ENCODE measurements around the gene TMEM222. TPM values are rescaled to one million over a fixed set of nuclear protein-coding genes. Genes with fewer than 3 reads are reported as not detected.

The TMEM222 gene
- total RNA-seq, 1 donor from 2014 or later = 7.4 TPM

DNA sequence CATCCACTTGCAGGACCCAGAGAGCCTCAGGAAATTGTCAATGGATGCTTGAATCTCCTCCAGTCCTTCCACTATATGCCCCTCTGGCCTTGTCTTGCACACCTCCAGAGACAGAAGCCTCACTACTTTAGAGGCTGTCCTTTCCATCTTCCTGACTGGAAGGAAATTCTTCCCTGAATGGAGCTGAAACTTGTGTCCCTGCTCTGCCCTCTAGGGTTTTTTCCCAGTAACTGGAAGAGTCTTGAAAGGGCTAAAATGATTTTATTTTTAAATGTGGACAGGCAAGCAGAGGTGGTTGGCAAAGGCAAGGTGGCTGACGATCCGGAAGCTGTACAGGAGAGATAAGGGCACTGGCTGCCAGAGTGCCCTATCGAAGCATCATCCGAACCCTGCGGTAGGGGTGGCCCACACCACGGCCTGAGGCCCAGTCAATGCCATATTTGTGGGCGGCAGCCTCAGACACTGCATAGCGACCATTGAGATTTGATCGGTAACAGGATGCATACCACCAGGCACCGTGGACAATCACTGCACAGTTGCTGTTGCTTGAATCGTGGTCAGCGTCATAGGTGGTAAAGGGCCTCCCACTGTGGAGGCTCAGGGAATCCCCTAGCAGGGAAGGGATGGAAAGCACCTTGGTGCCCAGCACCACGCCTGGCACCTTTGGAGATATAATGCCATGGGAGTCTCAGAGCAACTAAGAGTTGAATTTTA lies 47.1 kb downstream of the TMEM222 start:
- TF ChIP-seq EZH2 (IDR thresholded peaks at IDR 0.05) (no peak), EZH2phosphoT487 (IDR thresholded peaks at IDR 0.05) (no peak)
- TF ChIP-seq, protein P1, sequence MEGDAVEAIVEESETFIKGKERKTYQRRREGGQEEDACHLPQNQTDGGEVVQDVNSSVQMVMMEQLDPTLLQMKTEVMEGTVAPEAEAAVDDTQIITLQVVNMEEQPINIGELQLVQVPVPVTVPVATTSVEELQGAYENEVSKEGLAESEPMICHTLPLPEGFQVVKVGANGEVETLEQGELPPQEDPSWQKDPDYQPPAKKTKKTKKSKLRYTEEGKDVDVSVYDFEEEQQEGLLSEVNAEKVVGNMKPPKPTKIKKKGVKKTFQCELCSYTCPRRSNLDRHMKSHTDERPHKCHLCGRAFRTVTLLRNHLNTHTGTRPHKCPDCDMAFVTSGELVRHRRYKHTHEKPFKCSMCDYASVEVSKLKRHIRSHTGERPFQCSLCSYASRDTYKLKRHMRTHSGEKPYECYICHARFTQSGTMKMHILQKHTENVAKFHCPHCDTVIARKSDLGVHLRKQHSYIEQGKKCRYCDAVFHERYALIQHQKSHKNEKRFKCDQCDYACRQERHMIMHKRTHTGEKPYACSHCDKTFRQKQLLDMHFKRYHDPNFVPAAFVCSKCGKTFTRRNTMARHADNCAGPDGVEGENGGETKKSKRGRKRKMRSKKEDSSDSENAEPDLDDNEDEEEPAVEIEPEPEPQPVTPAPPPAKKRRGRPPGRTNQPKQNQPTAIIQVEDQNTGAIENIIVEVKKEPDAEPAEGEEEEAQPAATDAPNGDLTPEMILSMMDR (IDR thresholded peaks at IDR 0.05) = peak; percentile 33
- peak overlapping the region; percentile 31 for H3K4me3 Mint-ChIP-seq

DNA sequence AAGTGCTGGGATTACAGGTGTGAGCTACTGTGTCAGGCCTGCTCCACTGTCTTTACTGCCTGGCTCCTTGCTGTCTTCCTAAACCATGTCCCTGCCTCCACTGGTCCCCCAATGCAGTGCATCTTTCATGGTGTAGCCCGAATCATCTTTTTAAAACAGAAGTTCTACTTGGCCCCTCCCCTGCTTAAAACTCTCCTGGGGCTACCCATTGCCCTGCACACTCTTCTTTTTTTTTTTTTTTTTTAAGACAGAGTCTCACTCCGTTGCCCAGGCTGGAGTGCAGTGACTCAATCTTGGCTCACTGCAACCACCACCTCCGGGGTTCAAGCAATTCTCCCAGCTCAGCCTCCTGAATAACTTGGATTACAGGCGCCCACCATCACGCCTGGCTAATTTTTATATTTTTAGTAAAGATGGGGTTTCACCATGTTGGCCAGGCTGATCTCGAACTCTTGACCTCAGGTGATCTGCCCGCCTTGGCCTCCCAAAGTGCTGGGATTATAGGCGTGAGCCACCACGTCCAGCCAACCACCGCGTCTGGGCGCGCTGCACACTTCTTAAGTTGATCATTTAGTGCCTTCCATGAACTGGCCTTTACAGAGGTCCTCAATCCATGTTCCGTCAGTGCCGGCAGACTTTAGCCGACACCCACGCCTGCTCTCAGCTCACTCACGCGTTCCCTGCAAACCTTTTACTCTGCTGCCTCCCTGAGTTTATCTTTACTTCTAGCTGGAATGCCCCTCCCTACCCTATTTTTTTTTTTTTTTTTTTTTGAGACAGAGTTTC lies 50.3 kb downstream of the TMEM222 start:
- Histone ChIP-seq H3K27me3 (no peaks in the 10 kb centered on the region), H3K4me3 (no peak overlapping the region), H2AFZ (replicated peaks) (no peak overlapping the region), H3F3A (ENCODE audit: low read depth) (peaks cover 10% of the 10 kb centered on the region), H3K27ac (no peak overlapping the region), H3K79me2 (ENCODE audit: low read depth) (no peaks in the 10 kb centered on the region), H3K4me2 (no peak overlapping the region), H4K20me1 (ENCODE audit: low read depth) (no peaks in the 10 kb centered on the region), H3K9me3 (ENCODE audit: low read depth) (no peaks in the 10 kb centered on the region), H3K36me3 (no peaks in the 10 kb centered on the region), H3K9ac (no peak overlapping the region), H3K4me1 (peaks cover 5% of the 10 kb centered on the region)
- TF ChIP-seq EZH2phosphoT487 (IDR thresholded peaks at IDR 0.05) = no peak
- TF ChIP-seq EZH2 (IDR thresholded peaks at IDR 0.05) = no peak
- TF ChIP-seq, protein P1 (IDR thresholded peaks at IDR 0.05) = no peak
- no peak for DNase-seq (ENCODE audit: low spot score)
- Mint-ChIP-seq H3K4me3 (no peak overlapping the region), H3K27me3 (ENCODE audit: insufficient read depth, low read depth) (peaks cover 11% of the 10 kb centered on the region), H3K4me1 (peaks cover 15% of the 10 kb centered on the region), H3K9me3 (no peaks in the 10 kb centered on the region), H3K36me3 (no peaks in the 10 kb centered on the region), H3K27ac (peak overlapping the region; percentile 86)

More for the DNA sequence above, 47.1 kb downstream of the TMEM222 start:
- Histone ChIP-seq H3F3A (ENCODE audit: low read depth) (peaks cover 39% of the 10 kb centered on the region), H3K9ac (no peak overlapping the region), H3K4me3 (no peak overlapping the region), H3K27me3 (no peaks in the 10 kb centered on the region), H2AFZ (replicated peaks) (no peak overlapping the region), H3K79me2 (ENCODE audit: low read depth) (no peaks in the 10 kb centered on the region), H3K27ac (no peak overlapping the region), H4K20me1 (ENCODE audit: low read depth) (peaks cover 13% of the 10 kb centered on the region), H3K4me1 (peaks cover 22% of the 10 kb centered on the region), H3K36me3 (no peaks in the 10 kb centered on the region), H3K9me3 (ENCODE audit: low read depth) (no peaks in the 10 kb centered on the region), H3K4me2 (no peak overlapping the region)
- H3K9me3 Mint-ChIP-seq = no peaks in the 10 kb centered on the region
- no peak for DNase-seq (ENCODE audit: low spot score)
- H3K27ac Mint-ChIP-seq = peak overlapping the region; percentile 76
- H3K27me3 Mint-ChIP-seq (ENCODE audit: insufficient read depth, low read depth) = peaks cover 14% of the 10 kb centered on the region
- no peaks in the 10 kb centered on the region for H3K36me3 Mint-ChIP-seq
- peaks cover 36% of the 10 kb centered on the region for H3K4me1 Mint-ChIP-seq

DNA sequence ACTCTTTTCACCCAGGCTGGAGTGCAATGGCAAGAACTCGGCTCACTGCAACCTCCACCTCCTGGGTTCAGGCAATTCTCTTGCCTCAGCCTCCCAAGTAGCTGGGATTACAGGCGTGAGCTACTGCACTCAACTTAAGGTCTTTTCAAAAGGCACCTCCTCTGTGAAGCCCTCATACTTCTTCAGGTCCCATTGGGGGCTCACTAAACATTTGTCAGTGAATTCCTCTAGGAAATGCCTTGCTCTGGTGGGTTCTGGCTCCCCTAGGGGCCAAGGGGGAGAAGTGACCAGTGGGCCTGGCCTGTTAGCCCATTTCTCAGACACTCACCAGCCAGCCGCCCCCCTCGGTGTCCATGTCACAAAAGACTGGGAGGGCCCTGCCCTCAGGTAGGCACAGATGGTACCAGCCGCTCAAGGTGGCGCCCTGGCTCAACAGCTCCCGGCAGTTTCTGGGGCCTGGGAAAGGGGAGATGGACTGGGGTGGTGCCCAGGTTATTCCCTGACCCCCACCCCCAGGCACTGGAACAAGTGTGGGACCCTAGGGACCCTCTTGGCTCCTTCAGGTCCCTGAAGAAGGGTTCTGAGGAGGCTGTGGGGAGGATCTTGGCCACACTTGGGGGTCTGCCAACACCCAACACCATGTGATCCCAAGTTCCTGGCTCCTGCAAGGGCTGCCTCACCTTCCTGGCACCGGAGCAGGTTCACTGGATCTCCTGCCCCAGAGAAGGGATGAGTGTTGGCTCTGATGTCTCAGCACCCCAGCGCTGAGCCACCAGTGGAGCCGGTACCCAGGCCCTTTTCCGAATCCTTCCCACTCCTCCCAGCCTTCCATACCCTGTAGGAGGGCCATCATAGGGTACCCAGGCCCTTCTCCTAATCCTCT lies 51.1 kb downstream of the TMEM222 start:
- Histone ChIP-seq H3K9ac (no peak overlapping the region), H3K27ac (no peak overlapping the region), H3K4me3 (no peak overlapping the region), H3K4me1 (no peaks in the 10 kb centered on the region), H3K4me2 (no peak overlapping the region), H3K79me2 (ENCODE audit: low read depth) (no peaks in the 10 kb centered on the region), H3K9me3 (ENCODE audit: low read depth) (no peaks in the 10 kb centered on the region), H4K20me1 (ENCODE audit: low read depth) (no peaks in the 10 kb centered on the region), H3K36me3 (no peaks in the 10 kb centered on the region), H2AFZ (replicated peaks) (no peak overlapping the region), H3K27me3 (no peaks in the 10 kb centered on the region), H3F3A (ENCODE audit: low read depth) (peaks cover 1% of the 10 kb centered on the region)
- Mint-ChIP-seq H3K4me3 (no peak overlapping the region), H3K9me3 (no peaks in the 10 kb centered on the region), H3K4me1 (peaks cover 10% of the 10 kb centered on the region), H3K27me3 (ENCODE audit: insufficient read depth, low read depth) (peaks cover 11% of the 10 kb centered on the region), H3K27ac (no peak overlapping the region), H3K36me3 (no peaks in the 10 kb centered on the region)
- TF ChIP-seq EZH2phosphoT487 (IDR thresholded peaks at IDR 0.05) (no peak), EZH2 (IDR thresholded peaks at IDR 0.05) (no peak)
- TF ChIP-seq, protein P1 (IDR thresholded peaks at IDR 0.05) = peak; percentile 52
- DNase-seq (ENCODE audit: low spot score) = peak; percentile 50
